B cell (primary cell): ENCODE data around the gene MAMLD1. TPM values are rescaled to one million over a fixed set of nuclear protein-coding genes. Genes with fewer than 3 reads are reported as not detected.

Source experiments
- ATAC-seq: fragments of 200-7000 bp; cut with Tn5 transposase; one replicate; pipeline ENCODE4 v1.10.0; 2021; ENCODE audit warnings: low read depth, mild to moderate bottlenecking, moderate number of reproducible peaks, moderate library complexity
- CTCF ChIA-PET: fragments of 350-600 bp; sonication (Branson Sonifier 250); formaldehyde crosslinking; loops from one replicate; lab custom pipeline; 2021; ENCODE audit warnings: antibody characterized with exemption, inconsistent platforms; lab: Charles Lee
- POLR2A ChIA-PET: fragments of 350-600 bp; sonication (Branson Sonifier 250); formaldehyde crosslinking; loops from one replicate; lab custom pipeline; 2021; ENCODE audit warnings: antibody characterized with exemption; lab: Charles Lee
- DNase-seq: peaks from one replicate; pipeline ENCODE4 v3.0.0; 2013
- H2AFZ ChIP-seq: 2 replicates; pipeline ENCODE4 v1.6.1; 2012; ENCODE audit warnings: mild to moderate bottlenecking, low read depth, low read length; ENCODE audit not compliant: insufficient read depth, poor library complexity, severe bottlenecking
- H3K27ac ChIP-seq, 2 donors: 1 replicate in 1 of 2; 2 replicates in 1 of 2; pipeline ENCODE4 v1.5.1; 2012 to 2013; ENCODE audit warnings: low read length in 2 of 2, mild to moderate bottlenecking in 2 of 2, moderate library complexity in 1 of 2
- H3K27me3 ChIP-seq, 4 experiments: fragments of 200-600 bp in 1 of 4; sonication (generic) in 1 of 4; replicated peaks in 1 of 4; 1 replicate in 2 of 4; 2 replicates in 2 of 4; pipeline versions ENCODE4 v1.6.1 to v1.7.0; 2013 to 2016; ENCODE audit warnings: low read length in 3 of 4, mild to moderate bottlenecking in 2 of 4, mixed read lengths in 1 of 4, moderate library complexity in 1 of 4; ENCODE audit not compliant: insufficient read depth in 4 of 4, control insufficient read depth in 3 of 4; ENCODE audit errors: control extremely low read depth in 1 of 4
- H3K36me3 ChIP-seq, 2 experiments: replicated peaks in 1 of 2; 1 replicate in 1 of 2; 2 replicates in 1 of 2; pipeline versions ENCODE4 v1.6.1 to v1.7.1; 2013; ENCODE audit warnings: low read length in 1 of 2; ENCODE audit not compliant: insufficient read depth in 2 of 2, control insufficient read depth in 1 of 2; ENCODE audit errors: control extremely low read depth in 1 of 2, extremely low read depth in 1 of 2
- H3K4me1 ChIP-seq, 2 donors: fragments of 200-600 bp in 1 of 2; sonication (generic) in 1 of 2; 1 replicate in 1 of 2; 2 replicates in 1 of 2; pipeline versions ENCODE4 v1.5.1 to v1.6.1; 2013 to 2017; ENCODE audit warnings: low read length in 2 of 2; ENCODE audit not compliant: control insufficient read depth in 2 of 2, insufficient read depth in 2 of 2
- H3K4me2 ChIP-seq: replicated peaks from 2 replicates; pipeline ENCODE3; 2012; ENCODE audit warnings: mild to moderate bottlenecking, low read depth, low read length; ENCODE audit not compliant: poor library complexity, severe bottlenecking
- H3K4me3 ChIP-seq, 5 experiments: fragments of 200-600 bp in 1 of 5; sonication (generic) in 1 of 5; 1 replicate in 3 of 5; 2 replicates in 2 of 5; pipeline versions ENCODE4 v1.5.1 to v1.7.0; 2011 to 2016; ENCODE audit warnings: low read length in 4 of 5, mild to moderate bottlenecking in 4 of 5, low read depth in 2 of 5, control low read depth in 1 of 5, moderate library complexity in 1 of 5; ENCODE audit not compliant: insufficient read depth in 1 of 5; ENCODE audit errors: control extremely low read depth in 1 of 5, extremely low read depth in 1 of 5
- H3K79me2 ChIP-seq: fragments of 200-600 bp; sonication (generic); one replicate; pipeline ENCODE4 v1.6.0; 2016; ENCODE audit warnings: low read length; ENCODE audit not compliant: control insufficient read depth, insufficient read depth
- H3K9ac ChIP-seq: fragments of 200-600 bp; sonication (generic); 2 replicates; pipeline ENCODE4 v1.6.1; 2017; ENCODE audit warnings: mild to moderate bottlenecking, low read length, moderate library complexity
- H3K9me3 ChIP-seq, 3 donors: one replicate each; pipeline versions ENCODE4 v1.6.1 to v1.7.1; 2013; ENCODE audit warnings: low read length in 2 of 3; ENCODE audit not compliant: control insufficient read depth in 2 of 3, insufficient read depth in 1 of 3; ENCODE audit errors: control extremely low read depth in 1 of 3
- H4K20me1 ChIP-seq: 2 replicates; pipeline ENCODE4 v1.6.0; 2012; ENCODE audit warnings: mild to moderate bottlenecking, low read length; ENCODE audit not compliant: insufficient read depth, control insufficient read depth, poor library complexity, severe bottlenecking
- H3K27ac Mint-ChIP-seq: one replicate; pipeline ENCODE4 v1.8.0; 2021; ENCODE audit warnings: mixed read lengths
- H3K27me3 Mint-ChIP-seq: one replicate; pipeline ENCODE4 v1.8.0; 2021; ENCODE audit warnings: mixed read lengths
- H3K4me1 Mint-ChIP-seq: one replicate; pipeline ENCODE4 v1.8.0; 2021; ENCODE audit warnings: mixed read lengths
- H3K4me3 Mint-ChIP-seq: one replicate; pipeline ENCODE4 v1.8.0; 2021; ENCODE audit warnings: mixed read lengths
- H3K9me3 Mint-ChIP-seq: one replicate; pipeline ENCODE4 v1.8.0; 2022; ENCODE audit warnings: mixed read lengths; ENCODE audit not compliant: insufficient read depth
- EZH2 ChIP-seq: IDR thresholded peaks from 2 replicates; pipeline ENCODE4 v1.6.1; 2012; ENCODE audit warnings: borderline replicate concordance, low read depth, mild to moderate bottlenecking, moderate library complexity, low read length; ENCODE audit not compliant: insufficient read depth, poor library complexity, severe bottlenecking
- WGBS: methylation state at CpG from one replicate; pipeline ENCODE4 v1.1.5; 2013; ENCODE audit warnings: missing lambda C conversion rate; ENCODE audit not compliant: insufficient coverage; 5-methylcytosine and 5-hydroxymethylcytosine counted together
- intact Hi-C: fragments of 100-400 bp; cut with micrococcal nuclease; formaldehyde crosslinking; loops from one replicate; pipeline ENCODE4 v1.10.0; 2022
- polyA plus RNA-seq: library from polyadenylated mRNA; depleted of rRNA; stranded (reverse); fragments of >200 nt; gene quantifications from 2 replicates; pipeline ENCODE4 v1.2.3, GENCODE V29; 2012
- total RNA-seq, 2 donors: library from RNA; stranded (reverse); fragments of 120-200 nt in 1 of 2; gene quantifications; 1 replicate in 1 of 2; 2 replicates in 1 of 2; pipeline versions ENCODE4 v1.2.3 to v1.2.4, GENCODE V29; 2013 to 2022
- TF ChIP-seq, protein P1 (sequence below): fragments of 200-600 bp; IDR thresholded peaks from one replicate; pipeline ENCODE4 v1.8.0; 2022; ENCODE audit warnings: antibody characterized with exemption, mild to moderate bottlenecking

Gene MAMLD1
- total and polyA plus RNA-seq, 2 donors (not counting 1 experiment from before 2014, with no cell fraction given), result 1.4 to 1.9 TPM

DNA sequence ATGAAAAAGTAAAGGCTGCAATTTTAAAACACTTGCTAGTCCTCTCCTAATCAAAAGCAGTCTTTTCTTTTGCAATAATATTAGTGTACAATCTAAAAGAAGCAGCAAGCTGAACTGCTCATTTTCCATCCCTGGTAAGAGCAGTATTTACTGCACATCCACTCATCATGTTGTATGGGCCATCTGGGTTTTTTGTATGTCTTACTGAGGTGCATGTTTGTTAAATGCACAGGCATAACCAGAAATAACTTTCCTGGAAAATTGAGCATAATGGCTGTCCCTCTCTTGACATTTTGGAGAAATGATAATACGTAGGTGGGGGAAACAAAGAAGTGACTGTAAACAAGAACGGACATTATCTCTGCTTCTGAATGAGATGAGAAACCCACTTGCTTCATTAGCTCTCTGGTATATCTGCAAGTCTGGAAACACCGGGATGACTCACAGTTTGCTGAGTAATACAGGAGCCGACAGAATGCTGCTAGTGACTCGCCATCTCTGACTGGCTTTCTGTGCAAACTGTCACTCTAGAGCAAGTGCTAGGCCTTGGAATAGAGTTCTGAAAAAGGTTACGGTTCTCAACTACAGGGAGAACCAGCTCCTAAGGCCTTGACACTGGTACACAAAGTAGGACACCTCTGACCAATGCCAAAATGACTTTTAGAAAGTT is 119.6 kb downstream of the MAMLD1 start:
- no peaks in the 10 kb centered on the region for H3K36me3 ChIP-seq
- Mint-ChIP-seq H3K27ac (no peak overlapping the region), H3K9me3 (no peaks in the 10 kb centered on the region), H3K4me1 (peaks cover 25% of the 10 kb centered on the region), H3K27me3 (no peaks in the 10 kb centered on the region), H3K4me3 (no peak overlapping the region)
- ChIA-PET POLR2A (no interaction called here), CTCF (interaction anchor here (1.2 to 1.5 kb wide), 3 partner anchors 33 to 118 kb away, joined by 3 read pairs; no protein-coding TSS in a partner anchor)
- WGBS, result 12% methylated on average over 3 of the region's 6 CpGs
- peaks cover 16 to 23% of the 10 kb centered on the region in 2 donors for H3K4me1 ChIP-seq
- TF ChIP-seq EZH2, result no peak
- TF ChIP-seq, protein P1, sequence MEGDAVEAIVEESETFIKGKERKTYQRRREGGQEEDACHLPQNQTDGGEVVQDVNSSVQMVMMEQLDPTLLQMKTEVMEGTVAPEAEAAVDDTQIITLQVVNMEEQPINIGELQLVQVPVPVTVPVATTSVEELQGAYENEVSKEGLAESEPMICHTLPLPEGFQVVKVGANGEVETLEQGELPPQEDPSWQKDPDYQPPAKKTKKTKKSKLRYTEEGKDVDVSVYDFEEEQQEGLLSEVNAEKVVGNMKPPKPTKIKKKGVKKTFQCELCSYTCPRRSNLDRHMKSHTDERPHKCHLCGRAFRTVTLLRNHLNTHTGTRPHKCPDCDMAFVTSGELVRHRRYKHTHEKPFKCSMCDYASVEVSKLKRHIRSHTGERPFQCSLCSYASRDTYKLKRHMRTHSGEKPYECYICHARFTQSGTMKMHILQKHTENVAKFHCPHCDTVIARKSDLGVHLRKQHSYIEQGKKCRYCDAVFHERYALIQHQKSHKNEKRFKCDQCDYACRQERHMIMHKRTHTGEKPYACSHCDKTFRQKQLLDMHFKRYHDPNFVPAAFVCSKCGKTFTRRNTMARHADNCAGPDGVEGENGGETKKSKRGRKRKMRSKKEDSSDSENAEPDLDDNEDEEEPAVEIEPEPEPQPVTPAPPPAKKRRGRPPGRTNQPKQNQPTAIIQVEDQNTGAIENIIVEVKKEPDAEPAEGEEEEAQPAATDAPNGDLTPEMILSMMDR, result no peak
- H3K79me2 ChIP-seq, result no peaks in the 10 kb centered on the region
- no peak overlapping the region for H3K4me3 ChIP-seq
- H3K27ac ChIP-seq, result no peak overlapping the region
- DNase-seq (no peak), ATAC-seq (no peak)
- no peak overlapping the region for H3K4me2 ChIP-seq
- H4K20me1 ChIP-seq, result no peaks in the 10 kb centered on the region
- intact Hi-C loops, result no loop called here
- H3K9ac ChIP-seq, result no peak overlapping the region
- peak overlapping the region; percentile 10 for H2AFZ ChIP-seq
- no peaks in the 10 kb centered on the region for H3K9me3 ChIP-seq
- no peaks in the 10 kb centered on the region for H3K27me3 ChIP-seq

DNA sequence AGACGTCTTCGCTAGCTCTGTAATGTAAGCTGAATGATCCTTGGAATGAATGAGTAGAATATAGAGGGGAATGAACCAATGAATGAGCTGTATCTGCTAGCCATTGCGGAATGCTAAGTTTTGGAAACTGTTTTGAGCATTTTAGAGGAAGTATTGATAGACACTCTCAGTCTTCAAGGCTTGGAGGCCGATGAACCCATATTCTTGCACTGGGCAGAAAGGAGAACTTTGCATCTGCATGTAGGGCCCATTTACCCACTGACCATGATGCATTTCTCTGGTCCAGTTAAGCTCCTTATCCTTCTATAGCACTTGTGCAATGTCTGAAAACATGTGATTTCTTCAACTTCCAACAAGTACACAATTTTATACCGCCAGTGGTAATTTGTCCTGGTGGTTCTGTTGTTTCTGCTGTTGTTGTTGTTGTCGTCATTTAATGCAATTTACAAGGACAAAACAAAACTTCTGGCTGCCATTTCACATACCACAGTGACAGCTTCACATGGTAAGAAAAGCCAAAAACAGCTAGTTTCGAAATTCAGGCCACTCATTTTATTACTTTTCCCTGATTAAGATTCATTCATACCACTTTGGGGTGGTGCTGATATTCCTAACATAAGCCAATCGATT is 120.4 kb downstream of the MAMLD1 start:
- H3K4me3 ChIP-seq, result no peak overlapping the region
- CTCF ChIA-PET, result interaction anchor here (1.2 to 1.5 kb wide), 3 partner anchors 34 to 119 kb away, joined by 3 read pairs; no protein-coding TSS in a partner anchor
- no peaks in the 10 kb centered on the region for H3K79me2 ChIP-seq
- no peak overlapping the region for H3K27ac ChIP-seq
- no peaks in the 10 kb centered on the region for H3K9me3 Mint-ChIP-seq
- H3K36me3 ChIP-seq, result no peaks in the 10 kb centered on the region
- no peak overlapping the region for H3K4me3 Mint-ChIP-seq
- H3K27ac Mint-ChIP-seq, result no peak overlapping the region
- peak overlapping the region; percentile 10 for H2AFZ ChIP-seq
- H3K9ac ChIP-seq, result no peak overlapping the region
- peaks cover 9 to 15% of the 10 kb centered on the region in 2 donors for H3K4me1 ChIP-seq
- TF ChIP-seq, protein P1, result no peak
- TF ChIP-seq EZH2, result no peak
- H3K4me1 Mint-ChIP-seq, result peaks cover 17% of the 10 kb centered on the region
- H4K20me1 ChIP-seq, result no peaks in the 10 kb centered on the region
- no peak overlapping the region for H3K4me2 ChIP-seq
- intact Hi-C loops, result no loop called here
- WGBS, result 88% methylated on average over 4 of the region's 8 CpGs
- POLR2A ChIA-PET, result no interaction called here
- no peak for ATAC-seq
- H3K9me3 ChIP-seq, result no peaks in the 10 kb centered on the region
- no peaks in the 10 kb centered on the region for H3K27me3 ChIP-seq
- no peak for DNase-seq
- no peaks in the 10 kb centered on the region for H3K27me3 Mint-ChIP-seq
